H7 (cell line): ENCODE data around the gene RBBP8NL. TPM values are rescaled to one million over a fixed set of nuclear protein-coding genes. Genes with fewer than 3 reads are reported as not detected.

Experiments
- DNase-seq: peaks from one replicate; pipeline ENCODE4 v3.0.0; 2012
- H3K27me3 ChIP-seq: 2 replicates; pipeline ENCODE4 v1.6.0; 2011; ENCODE audit warnings: mild to moderate bottlenecking, low read length; ENCODE audit not compliant: control insufficient read depth, insufficient read depth
- H3K36me3 ChIP-seq: replicated peaks from 2 replicates; pipeline ENCODE4 v1.5.1; 2011; ENCODE audit warnings: low read length; ENCODE audit not compliant: control insufficient read depth, insufficient read depth
- H3K4me3 ChIP-seq: 2 replicates; pipeline ENCODE4 v1.5.1; 2011; ENCODE audit warnings: low read depth, mild to moderate bottlenecking, control low read depth, low read length, moderate library complexity; ENCODE audit not compliant: insufficient read depth
- total RNA-seq: library from RNA; depleted of rRNA; stranded (reverse); fragments of >200 nt; shearing (Covaris generic); gene quantifications from 2 replicates; pipeline ENCODE4 v1.2.3, GENCODE V29; 2014

RBBP8NL gene
- total RNA-seq, 1 experiment from 2014 or later = not detected

DNA sequence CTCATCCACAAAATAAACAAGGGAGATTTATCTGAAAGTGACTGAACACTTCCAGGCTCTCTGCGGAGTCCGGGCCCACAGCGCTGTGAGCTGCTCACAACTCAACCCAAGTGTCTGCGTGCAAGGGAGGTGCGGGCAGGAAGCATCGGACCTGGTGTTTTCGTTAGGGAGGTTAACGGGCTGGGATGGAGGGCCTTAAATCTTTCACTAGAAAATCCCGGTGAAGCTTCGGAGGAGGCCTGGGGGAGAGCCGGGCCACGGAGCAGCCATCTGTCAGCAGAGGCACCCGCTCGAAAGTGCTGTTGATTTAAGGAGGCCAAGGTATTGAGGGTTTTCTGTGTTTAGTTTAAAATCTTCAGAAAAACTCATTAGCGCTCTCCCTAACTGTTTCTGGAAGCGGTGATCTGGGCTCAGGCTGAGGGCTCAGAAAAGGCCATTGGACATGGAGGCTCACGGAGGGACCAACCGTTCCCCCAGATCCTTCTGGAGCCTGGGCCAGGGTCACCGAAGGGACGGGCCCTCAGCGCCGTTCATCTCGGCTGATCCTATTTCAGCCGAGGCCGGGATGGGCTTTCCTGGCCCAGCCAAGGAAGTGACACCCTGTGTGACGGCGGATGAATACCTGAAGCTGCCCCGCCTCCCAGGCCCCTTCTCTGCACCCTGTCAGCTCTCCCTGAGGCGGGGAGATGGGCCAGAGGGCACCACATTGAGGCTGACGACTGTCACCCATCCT is 27.7 kb upstream of the RBBP8NL start:
- H3K27me3 ChIP-seq = no peaks in the 10 kb centered on the region
- H3K4me3 ChIP-seq = no peak overlapping the region
- peak; percentile 77 for DNase-seq
- H3K36me3 ChIP-seq = no peaks in the 10 kb centered on the region

DNA sequence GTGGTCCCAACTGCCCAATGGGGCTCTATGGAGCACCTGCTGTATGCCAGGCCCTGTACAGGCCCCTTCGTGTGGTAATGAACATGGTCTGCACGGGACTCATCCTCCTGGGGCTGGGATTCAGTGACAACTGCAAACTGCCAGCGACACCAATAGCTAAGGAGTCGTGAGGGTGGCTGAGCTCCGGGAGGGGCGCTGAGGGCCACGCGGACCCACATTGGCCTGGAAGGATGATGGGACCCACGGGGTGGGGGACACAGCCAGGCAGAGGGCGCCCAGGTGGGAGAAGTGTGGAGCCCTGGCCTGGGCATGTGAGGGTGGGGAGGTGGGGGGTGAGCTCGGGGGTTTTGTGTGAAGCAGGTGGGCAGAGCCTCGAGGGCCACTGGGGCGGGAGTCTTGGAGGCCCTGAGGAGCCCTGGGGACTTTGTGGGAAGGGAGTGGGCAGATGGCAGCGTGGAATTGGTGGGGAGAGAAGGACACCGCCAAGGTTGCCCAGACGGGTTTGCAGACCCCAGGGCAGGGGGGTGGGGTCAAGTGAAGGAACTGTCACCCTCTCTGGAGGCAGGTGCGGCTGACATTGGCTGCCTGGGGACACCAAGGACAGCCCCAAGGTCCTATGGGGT is 26.0 kb upstream of the RBBP8NL start:
- no peaks in the 10 kb centered on the region for H3K36me3 ChIP-seq
- H3K27me3 ChIP-seq = no peaks in the 10 kb centered on the region
- H3K4me3 ChIP-seq = no peak overlapping the region

DNA sequence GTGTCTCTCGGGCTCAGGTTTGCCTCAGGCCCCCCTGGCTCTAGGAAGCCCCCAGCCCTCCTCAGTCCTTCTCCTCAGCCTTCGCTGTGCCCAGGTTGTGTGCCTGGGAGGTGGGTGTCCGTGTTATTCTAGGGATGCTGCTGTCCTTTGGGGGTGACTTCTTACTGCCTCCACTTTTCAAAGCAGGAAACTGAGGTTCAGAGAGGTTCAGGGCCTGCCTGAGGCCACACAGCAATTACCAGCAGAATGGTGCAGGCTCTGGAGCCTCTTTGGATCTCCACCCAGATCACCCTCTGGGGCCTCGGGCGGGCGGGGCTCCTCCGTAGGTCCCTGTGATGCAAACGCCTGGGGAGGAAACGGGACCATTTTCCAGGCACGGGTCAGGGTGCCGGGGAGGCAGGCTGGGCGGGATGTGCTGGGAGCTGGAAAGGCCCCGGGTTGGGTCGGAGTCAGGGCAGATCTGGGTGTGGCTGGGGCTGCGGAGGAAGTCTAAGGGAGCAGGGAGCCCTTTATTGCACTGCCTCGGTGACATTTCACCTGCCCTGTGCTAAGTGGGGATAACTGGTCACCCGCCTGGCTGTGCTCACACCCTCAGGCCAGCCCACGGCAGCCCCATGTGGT is 25.2 kb upstream of the RBBP8NL start:
- no peaks in the 10 kb centered on the region for H3K27me3 ChIP-seq

More for the DNA sequence above, 26.0 kb upstream of the RBBP8NL start:
- DNase-seq = no peak

DNA sequence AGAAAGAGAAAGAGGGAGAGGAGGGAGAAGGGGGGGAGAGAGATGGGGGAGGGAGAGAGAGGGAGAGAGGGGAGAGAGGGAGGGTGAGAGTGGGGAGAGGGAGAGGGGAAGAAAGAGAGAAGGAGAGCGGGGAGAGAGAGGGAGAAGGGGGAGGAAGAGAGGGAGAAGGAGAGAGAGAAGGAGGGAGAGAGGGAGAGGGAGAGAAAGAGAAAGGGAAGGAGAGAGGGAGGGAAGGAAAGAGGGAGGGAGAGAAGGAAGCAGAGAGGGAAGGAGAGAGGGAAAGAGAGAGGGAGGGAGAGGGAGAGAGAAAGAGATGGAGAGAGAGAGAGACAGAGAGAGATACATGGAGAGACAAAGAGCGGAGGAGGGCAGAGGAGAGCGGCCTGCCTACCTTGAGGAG is 24.6 kb upstream of the RBBP8NL start:
- H3K4me3 ChIP-seq = no peak overlapping the region
- H3K36me3 ChIP-seq = no peaks in the 10 kb centered on the region
- DNase-seq = no peak
- no peaks in the 10 kb centered on the region for H3K27me3 ChIP-seq

More for the DNA sequence above, 25.2 kb upstream of the RBBP8NL start:
- no peak for DNase-seq
- Histone ChIP-seq H3K4me3 (no peak overlapping the region), H3K36me3 (no peaks in the 10 kb centered on the region)

DNA sequence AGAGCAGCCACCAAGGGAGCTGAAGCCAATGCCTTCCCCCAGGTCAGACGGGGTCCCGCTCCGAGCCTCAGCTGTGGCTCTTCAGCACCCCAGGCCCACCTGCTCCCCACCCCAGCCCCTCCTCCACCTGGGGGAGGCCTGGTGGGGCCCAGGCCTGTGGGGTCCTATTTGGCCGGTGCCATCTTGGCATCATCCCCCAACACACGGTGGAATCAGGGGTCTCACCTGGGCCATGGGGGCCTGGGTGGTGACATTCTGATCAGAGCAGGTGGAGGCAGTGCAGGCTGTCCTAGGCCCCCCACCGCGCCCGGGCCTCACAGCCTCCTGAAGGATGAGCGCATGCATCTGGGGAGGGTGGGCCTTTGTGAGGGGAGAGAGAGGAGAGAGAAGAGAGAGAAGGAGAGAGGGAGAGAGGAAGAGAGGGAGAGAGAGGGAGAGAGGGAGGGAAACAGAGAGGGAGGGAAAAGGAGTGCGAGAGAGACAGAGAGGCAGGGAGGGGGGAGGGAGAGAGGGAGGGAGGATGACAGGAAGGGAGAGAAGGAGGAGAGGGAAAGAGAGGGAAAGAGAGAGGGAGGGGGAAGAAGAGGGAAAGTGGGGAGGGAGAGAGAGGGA is 23.9 kb upstream of the RBBP8NL start:
- no peak for DNase-seq
- H3K36me3 ChIP-seq = no peaks in the 10 kb centered on the region
- H3K4me3 ChIP-seq = no peak overlapping the region
- no peaks in the 10 kb centered on the region for H3K27me3 ChIP-seq

DNA sequence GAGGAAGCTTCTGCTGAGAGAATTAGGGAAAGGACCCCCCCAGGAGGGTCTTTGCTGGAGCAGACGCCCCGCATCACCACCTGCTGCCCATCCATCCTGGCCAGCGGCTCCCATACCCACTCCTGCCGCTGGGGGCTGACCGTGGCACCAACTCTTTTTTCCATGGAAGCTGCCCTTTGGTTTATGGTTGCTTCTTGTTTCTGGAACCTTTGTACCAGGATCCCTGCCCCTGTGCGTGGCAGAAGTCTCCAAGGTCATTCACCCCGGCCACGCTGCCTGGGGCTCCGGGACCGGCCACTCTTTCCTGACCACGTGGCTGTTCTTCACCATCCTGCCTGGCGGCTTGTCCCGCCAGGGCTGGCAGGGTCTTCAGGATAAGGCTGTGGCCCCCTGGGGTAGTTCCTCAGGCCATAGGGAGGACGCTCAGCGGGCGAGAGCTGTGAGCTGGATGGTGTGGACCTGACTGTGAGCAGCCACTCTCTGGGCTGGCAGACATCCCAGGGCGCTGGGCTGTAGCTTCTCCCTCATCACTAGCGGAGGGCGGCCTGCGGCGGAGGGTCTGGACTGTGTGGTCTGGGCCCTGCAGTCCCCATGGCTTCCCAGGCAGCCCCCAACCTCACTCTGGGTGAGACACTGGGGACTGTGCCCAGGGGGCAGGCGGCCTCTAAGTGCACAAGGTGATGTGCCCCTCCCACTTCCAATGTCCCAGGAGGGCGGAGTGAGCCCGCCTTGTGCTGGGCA is 22.8 kb upstream of the RBBP8NL start:
- DNase-seq = peak; percentile 74
- Histone ChIP-seq H3K27me3 (no peaks in the 10 kb centered on the region), H3K4me3 (no peak overlapping the region), H3K36me3 (no peaks in the 10 kb centered on the region)

DNA sequence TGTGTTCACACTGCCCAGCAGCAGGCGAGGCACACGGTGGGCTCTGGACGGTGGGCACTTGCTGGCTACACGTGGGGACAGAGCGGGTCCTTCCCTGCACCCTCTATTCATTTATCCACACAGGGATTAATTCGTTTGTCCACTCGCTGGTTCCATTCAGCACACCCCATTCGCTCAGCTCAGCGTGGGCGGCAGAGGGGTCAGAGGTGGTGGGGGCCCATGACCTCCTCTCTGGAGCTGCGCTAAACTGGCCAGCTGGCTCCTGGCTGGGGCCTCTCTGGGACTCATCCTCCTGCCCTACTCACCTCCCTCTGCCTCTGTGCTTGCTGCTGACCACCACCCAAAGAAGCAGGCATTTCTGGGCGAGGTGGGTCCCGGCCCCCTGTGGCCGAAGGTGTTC is 21.4 kb upstream of the RBBP8NL start:
- no peaks in the 10 kb centered on the region for H3K36me3 ChIP-seq
- no peak overlapping the region for H3K4me3 ChIP-seq
- no peaks in the 10 kb centered on the region for H3K27me3 ChIP-seq
- no peak for DNase-seq

DNA sequence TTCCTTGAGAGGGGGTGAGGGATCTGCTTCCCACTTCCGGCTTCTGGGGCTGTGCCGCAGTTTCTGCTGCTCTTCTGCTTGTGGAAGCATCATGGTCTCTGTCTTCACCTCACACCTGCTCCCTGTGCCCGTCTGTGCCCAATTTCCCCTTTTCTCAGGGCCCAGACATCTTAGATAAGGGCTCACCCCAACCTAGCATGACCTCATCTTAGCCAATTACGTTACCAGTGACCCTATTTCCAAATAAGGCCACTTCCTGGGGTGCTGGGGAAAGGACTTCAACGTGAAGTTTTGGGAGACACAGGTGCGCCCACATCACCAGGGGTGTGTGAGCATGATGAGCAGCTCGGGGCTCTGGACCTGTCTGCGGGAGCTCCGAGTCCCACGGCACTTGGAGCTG is 20.7 kb upstream of the RBBP8NL start:
- no peak for DNase-seq
- Histone ChIP-seq H3K36me3 (no peaks in the 10 kb centered on the region), H3K4me3 (no peak overlapping the region), H3K27me3 (no peaks in the 10 kb centered on the region)

DNA sequence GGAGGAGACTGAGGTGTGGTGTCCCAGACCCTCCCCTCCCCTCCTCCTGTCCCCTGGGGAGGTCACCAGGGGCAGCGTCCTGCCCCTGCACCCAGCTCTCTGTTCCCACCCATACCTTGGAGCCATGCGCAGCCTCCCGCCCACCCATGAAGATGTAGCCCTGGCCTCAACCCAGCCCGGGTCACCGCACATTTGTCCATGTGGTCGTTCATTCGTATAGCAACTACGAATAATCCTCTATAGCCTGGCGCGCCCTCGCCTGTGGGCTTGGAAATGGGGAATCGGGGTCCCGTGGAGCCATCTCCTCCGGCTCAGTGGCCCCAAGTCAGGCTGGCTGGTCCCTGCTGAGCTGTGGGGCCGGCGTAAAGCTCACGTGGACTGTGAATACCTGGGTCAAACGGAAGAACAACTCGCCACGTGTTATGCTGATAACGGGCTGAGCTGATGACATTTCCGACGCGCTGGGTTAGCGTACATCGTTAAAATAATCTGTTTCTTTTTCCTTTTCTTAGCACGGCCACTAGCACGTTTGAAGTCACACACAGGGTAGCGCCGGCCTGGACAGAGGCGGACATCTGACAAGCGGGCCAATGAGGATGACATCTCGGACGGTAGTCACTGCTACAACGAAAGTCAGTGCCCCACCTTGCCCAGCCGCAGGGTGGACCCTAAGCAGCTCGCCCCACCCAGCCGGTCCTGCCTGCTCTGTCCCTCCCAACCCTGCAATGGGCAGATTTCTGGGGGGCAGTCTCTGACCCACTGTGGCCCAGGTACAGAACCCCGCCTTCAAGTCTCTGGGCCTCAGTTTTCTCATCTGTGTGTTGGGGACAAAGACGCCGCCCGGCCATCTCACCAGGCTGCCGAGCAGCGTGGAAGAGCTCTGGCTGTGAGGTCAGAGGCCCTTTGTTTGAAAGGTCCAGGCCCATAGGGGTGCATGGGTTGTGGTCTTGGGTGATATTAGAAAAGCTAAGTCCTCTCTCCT is 19.8 kb upstream of the RBBP8NL start:
- Histone ChIP-seq H3K36me3 (no peaks in the 10 kb centered on the region), H3K4me3 (no peak overlapping the region), H3K27me3 (no peaks in the 10 kb centered on the region)
- no peak for DNase-seq

DNA sequence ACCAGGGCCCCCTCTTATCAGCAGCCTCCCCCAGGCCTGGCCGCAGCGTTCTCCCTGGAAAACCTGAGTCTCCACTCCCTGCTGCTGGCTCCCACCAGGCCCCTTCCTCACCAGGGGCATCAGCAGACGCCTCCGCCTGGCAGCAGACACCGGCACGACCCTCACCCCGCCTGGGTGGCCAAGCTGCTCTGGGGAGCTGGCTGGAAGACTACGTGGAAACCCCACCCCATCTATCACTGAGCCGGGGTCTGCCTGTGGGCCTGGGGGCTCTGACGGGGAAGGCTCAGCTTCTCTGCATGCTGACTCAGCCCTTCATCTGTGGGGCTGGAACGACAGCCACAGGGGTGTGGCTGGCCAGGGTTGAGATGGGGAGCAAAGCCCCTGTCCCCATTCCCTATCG is 19.1 kb upstream of the RBBP8NL start:
- no peak for DNase-seq
- Histone ChIP-seq H3K27me3 (no peaks in the 10 kb centered on the region), H3K36me3 (no peaks in the 10 kb centered on the region), H3K4me3 (no peak overlapping the region)

DNA sequence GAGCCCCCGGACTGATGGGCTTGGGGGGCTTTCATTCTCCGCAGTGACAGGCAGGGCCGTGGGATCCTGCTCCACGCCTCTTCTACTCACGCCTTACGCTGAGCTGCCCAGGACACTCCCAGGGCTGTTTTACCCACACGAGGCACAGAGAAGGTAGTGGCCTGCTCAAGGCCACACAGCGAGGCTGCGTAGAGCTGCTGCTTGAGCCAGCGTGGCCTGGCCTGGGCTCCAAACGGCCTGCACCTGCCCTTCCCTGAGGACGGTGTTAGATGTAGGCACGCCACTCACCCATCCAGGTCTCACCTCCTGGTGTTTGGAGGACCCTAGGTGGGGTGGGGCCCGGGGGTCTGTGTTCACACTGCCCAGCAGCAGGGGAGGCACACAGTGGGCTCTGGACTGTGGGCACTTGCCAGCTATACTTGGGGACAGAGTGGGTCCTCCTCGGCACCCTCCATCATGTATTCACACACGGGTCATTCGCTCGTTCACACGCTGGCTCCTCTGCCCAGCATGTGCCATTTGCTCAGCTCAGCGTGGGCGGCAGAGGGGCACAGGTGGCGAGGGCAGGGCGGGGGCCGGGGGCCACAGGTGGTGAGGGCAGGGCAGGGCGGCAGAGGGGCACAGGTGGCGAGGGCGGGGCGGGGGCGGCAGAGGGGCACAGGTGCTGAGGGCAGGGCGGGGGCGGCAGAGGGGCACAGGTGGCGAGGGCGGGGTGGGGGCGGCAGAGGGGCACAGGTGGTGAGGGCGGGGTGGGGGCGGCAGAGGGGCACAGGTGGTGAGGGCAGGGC is 18.4 kb upstream of the RBBP8NL start:
- Histone ChIP-seq H3K27me3 (no peaks in the 10 kb centered on the region), H3K36me3 (no peaks in the 10 kb centered on the region), H3K4me3 (no peak overlapping the region)
- no peak for DNase-seq

DNA sequence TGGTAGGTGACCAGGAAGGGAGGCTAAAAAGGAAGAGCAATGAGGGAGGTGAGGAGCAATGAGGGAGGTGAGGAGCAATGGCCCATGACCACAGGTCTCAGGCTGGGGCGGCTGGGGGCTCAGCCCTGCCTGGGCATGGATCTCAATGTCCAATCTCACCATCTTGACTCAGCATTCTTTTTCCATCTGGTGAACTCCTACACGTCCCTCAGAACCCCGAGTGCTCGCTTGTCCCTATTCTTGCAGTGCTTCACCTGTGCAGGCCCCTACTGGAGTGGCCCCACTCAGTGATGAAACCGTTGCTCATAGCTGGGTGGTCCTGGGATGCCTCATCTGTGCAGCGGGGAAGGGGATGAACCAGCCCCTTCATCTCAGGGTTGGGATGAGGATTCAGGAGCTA is 16.9 kb upstream of the RBBP8NL start:
- Histone ChIP-seq H3K36me3 (no peaks in the 10 kb centered on the region), H3K27me3 (no peaks in the 10 kb centered on the region), H3K4me3 (no peak overlapping the region)
- no peak for DNase-seq

DNA sequence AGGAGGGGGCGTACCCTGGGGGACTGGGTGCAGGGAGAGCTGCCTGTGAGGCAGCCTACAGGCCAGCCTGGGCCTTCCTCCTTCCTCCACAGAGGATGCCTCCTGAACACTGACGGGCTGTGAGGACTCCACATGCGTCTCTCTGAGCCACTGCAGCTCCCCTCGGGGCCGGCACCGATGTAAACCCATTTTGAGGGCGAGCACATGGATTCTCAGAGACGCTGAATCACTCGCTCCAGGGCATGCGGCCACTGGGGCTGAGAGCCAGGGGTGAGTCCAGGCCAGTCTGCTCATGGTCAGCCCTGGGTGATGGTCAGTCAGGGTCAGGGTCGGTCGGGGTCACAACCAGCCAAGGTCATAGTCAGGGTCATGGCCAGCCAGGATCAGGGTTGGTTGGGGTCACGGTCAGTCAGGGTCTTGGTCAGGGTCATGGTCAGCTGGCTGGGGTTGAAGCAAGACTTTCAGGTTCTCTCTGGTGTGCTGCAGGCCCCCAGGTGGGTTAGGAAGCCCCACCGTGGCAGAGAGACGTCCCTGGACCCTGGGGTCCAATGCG is 14.7 kb upstream of the RBBP8NL start:
- H3K36me3 ChIP-seq = no peaks in the 10 kb centered on the region
- no peaks in the 10 kb centered on the region for H3K27me3 ChIP-seq

More for the DNA sequence above, 14.7 kb upstream of the RBBP8NL start:
- no peak for DNase-seq
- H3K4me3 ChIP-seq = no peak overlapping the region
